GM12878 (cell line): ENCODE data around the gene PRKCE. TPM values are rescaled to one million over a fixed set of nuclear protein-coding genes. Genes with fewer than 3 reads are reported as not detected.

ENCODE experiments used
- ATAC-seq: fragments of 200-7000 bp; cut with Tn5 transposase; 3 replicates; pipeline ENCODE4 v1.9.1; 2020; ENCODE audit warnings: mild to moderate bottlenecking, moderate library complexity
- BruUV-seq: library from RNA; stranded (reverse); fragments of 400-500 nt; replicated peaks from 2 replicates; lab custom pipeline; 2021; lab: Mats Ljungman, UMichigan
- CTCF ChIA-PET: fragments of 300-600 bp; sonication (Branson Sonifier 250); formaldehyde crosslinking; extraction: SDS; loops from one replicate; lab custom pipeline; 2021; ENCODE audit warnings: inconsistent platforms; lab: Yijun Ruan, JAX
- POLR2A ChIA-PET: fragments of 350-600 bp; formaldehyde crosslinking; extraction: SDS; loops from one replicate; lab custom pipeline; 2021; ENCODE audit warnings: inconsistent platforms; lab: Charles Lee
- RAD21 ChIA-PET: fragments of 300-600 bp; sonication (Branson Sonifier 250); formaldehyde crosslinking; loops from one replicate; lab custom pipeline; 2023; ENCODE audit warnings: antibody characterized with exemption; ENCODE audit not compliant: unreplicated experiment; lab: Charles Lee
- SMC1A ChIA-PET: fragments of 300-600 bp; sonication (Branson Sonifier 250); formaldehyde crosslinking; loops from one replicate; lab custom pipeline; 2023; ENCODE audit not compliant: unreplicated experiment, uncharacterized antibody; lab: Charles Lee
- DNase-seq: peaks from one replicate; pipeline ENCODE4 v3.0.0-alpha.2; 2011; ENCODE audit warnings: low read depth, low spot score
- FAIRE-seq: peaks from 3 replicates; lab custom pipeline; 2011; peaks lifted over from hg19 to GRCh38; lab: Jason Lieb, UNC
- H2AFZ ChIP-seq: 2 replicates; pipeline ENCODE4 v1.6.0; 2011; ENCODE audit warnings: low read depth, low read length, control low read depth; ENCODE audit not compliant: control insufficient read depth
- H3K27ac ChIP-seq: 2 replicates; pipeline ENCODE4 v1.5.1; 2011; ENCODE audit warnings: control low read depth; ENCODE audit not compliant: control insufficient read depth, insufficient read depth
- H3K27me3 ChIP-seq, 2 experiments: replicated peaks in 1 of 2; 2 replicates each; pipeline versions ENCODE4 v1.6.0 to v1.6.1; 2011; ENCODE audit warnings: low read length in 1 of 2; ENCODE audit not compliant: control insufficient read depth in 2 of 2, insufficient read depth in 2 of 2
- H3K36me3 ChIP-seq, 2 experiments: 2 replicates each; pipeline ENCODE4 v1.5.1; 2011; ENCODE audit warnings: low read length in 1 of 2; ENCODE audit not compliant: control insufficient read depth in 2 of 2, insufficient read depth in 2 of 2
- H3K4me1 ChIP-seq: 2 replicates; pipeline ENCODE4 v1.6.1; 2011; ENCODE audit warnings: mild to moderate bottlenecking, low read length, moderate library complexity, mixed read lengths; ENCODE audit not compliant: control insufficient read depth, insufficient read depth
- H3K4me2 ChIP-seq: 2 replicates; pipeline ENCODE4 v1.6.0; 2011; ENCODE audit warnings: control low read depth; ENCODE audit not compliant: control insufficient read depth, insufficient read depth
- H3K4me3 ChIP-seq: fragments of 200-600 bp; sonication (generic); 2 replicates; pipeline ENCODE4 v1.5.1; 2016
- H3K79me2 ChIP-seq: 2 replicates; pipeline ENCODE4 v1.6.0; 2011; ENCODE audit warnings: low read length; ENCODE audit not compliant: control insufficient read depth, insufficient read depth
- H3K9ac ChIP-seq: 2 replicates; pipeline ENCODE4 v1.8.0; 2011; ENCODE audit warnings: low read length, control low read depth, mixed read lengths; ENCODE audit not compliant: control insufficient read depth, insufficient read depth
- H3K9me3 ChIP-seq: replicated peaks from 3 replicates; pipeline ENCODE4 v1.5.1; 2011; ENCODE audit warnings: mild to moderate bottlenecking, low read length; ENCODE audit not compliant: control insufficient read depth, insufficient read depth
- H4K20me1 ChIP-seq: 2 replicates; pipeline ENCODE4 v1.6.0; 2011; ENCODE audit not compliant: control insufficient read depth, insufficient read depth
- ASH2L ChIP-seq: fragments of 300-600, 200-600 bp; sonication (generic); IDR thresholded peaks from 2 replicates; pipeline ENCODE4 v1.6.1; 2017; ENCODE audit warnings: low read depth, mild to moderate bottlenecking, borderline replicate concordance
- CBFB ChIP-seq: IDR thresholded peaks from 2 replicates; pipeline ENCODE4 v1.6.1; 2016; ENCODE audit warnings: antibody characterized with exemption, low read depth
- FOXM1 ChIP-seq: IDR thresholded peaks from 2 replicates; pipeline ENCODE4 v1.6.1; 2012; ENCODE audit warnings: low read depth, mild to moderate bottlenecking, inconsistent platforms, low read length, moderate library complexity
- IKZF1 ChIP-seq: fragments of 450-650 bp; conservative IDR thresholded peaks from 2 replicates; pipeline ENCODE4 v1.6.1; 2017; ENCODE audit warnings: antibody characterized with exemption, mild to moderate bottlenecking
- MTA3 ChIP-seq: IDR thresholded peaks from 2 replicates; pipeline ENCODE4 v1.6.1; 2012; ENCODE audit warnings: low read length, inconsistent platforms, borderline replicate concordance
- POLR2AphosphoS5 ChIP-seq: IDR thresholded peaks from 2 replicates; pipeline ENCODE4 v1.6.1; 2011; ENCODE audit warnings: mild to moderate bottlenecking, low read length, inconsistent platforms
- RB1 ChIP-seq: fragments of 450-650 bp; formaldehyde crosslinking; IDR thresholded peaks from 2 replicates; pipeline ENCODE4 v1.6.1; 2017; ENCODE audit warnings: mild to moderate bottlenecking, borderline replicate concordance
- RCOR1 ChIP-seq: conservative IDR thresholded peaks from 2 replicates; pipeline ENCODE4 v1.6.1; 2012; ENCODE audit warnings: low read depth, low read length, improper control_type of control experiment
- TCF12 ChIP-seq: IDR thresholded peaks from 2 replicates; pipeline ENCODE4 v1.6.1; 2011; ENCODE audit warnings: low read depth, mild to moderate bottlenecking, low read length
- TCF3 ChIP-seq: IDR thresholded peaks from 2 replicates; pipeline ENCODE4 v1.6.1; 2012; ENCODE audit warnings: low read depth, mild to moderate bottlenecking, low read length, borderline replicate concordance; ENCODE audit not compliant: insufficient read depth
- ZSCAN29 ChIP-seq: fragments of 450-650 bp; IDR thresholded peaks from 2 replicates; pipeline ENCODE4 v1.6.1; 2017; ENCODE audit warnings: mild to moderate bottlenecking, moderate library complexity
- WGBS: methylation state at CpG from one replicate; pipeline ENCODE4 v1.1.6; 2016; ENCODE audit warnings: low lambda C conversion rate; ENCODE audit not compliant: insufficient replicate concordance, insufficient coverage; ENCODE audit errors: missing lambda C conversion rate; 5-methylcytosine and 5-hydroxymethylcytosine counted together
- in situ Hi-C: fragments of 300-500 bp; cut with MboI; formaldehyde crosslinking; loops from 9 replicates; pipeline ENCODE4 v1.14.3; 2018; ENCODE audit warnings: mixed read lengths
- intact Hi-C: fragments of 100-400 bp; cut with micrococcal nuclease; formaldehyde crosslinking; loops from one replicate; pipeline ENCODE4 v1.14.2; 2022; ENCODE audit not compliant: unreplicated experiment
- polyA plus RNA-seq, 11 experiments: library from polyadenylated mRNA; depleted of rRNA in 4 of 11; unstranded in 6 of 11; stranded (reverse) in 5 of 11; fragments of >200 nt; fragmentation: Nextera tagmentation in 4 of 11; fragmentation: Illumina TruSeq in 1 of 11; extraction: Ambion mirVana in 4 of 11; extraction: Trizol in 1 of 11; gene quantifications; 1 replicate in 1 of 11; 2 replicates in 10 of 11; pipeline versions ENCODE4 v1.2.1 to v1.2.3, GENCODE V29; 2011 to 2016; ENCODE audit warnings: inconsistent platforms in 2 of 11, missing spikeins in 2 of 11, low read depth in 1 of 11
- total RNA-seq, 4 experiments: library from RNA; depleted of rRNA in 3 of 4; stranded (reverse); fragments of >200 nt in 3 of 4; fragmentation: Illumina TruSeq in 1 of 4; extraction: Trizol in 1 of 4; gene quantifications; 2 replicates each; pipeline versions ENCODE4 v1.2.1 to v1.2.3, GENCODE V29; 2013 to 2021
- TF ChIP-seq, protein P1 (sequence below): IDR thresholded peaks from 2 replicates; pipeline ENCODE4 v1.6.1; 2011; ENCODE audit warnings: borderline replicate concordance, low read depth, mild to moderate bottlenecking, moderate library complexity, mixed read lengths, low read length; ENCODE audit not compliant: insufficient read depth; ENCODE audit errors: extremely low read length
- TF ChIP-seq, protein P2 (sequence below): IDR thresholded peaks from 2 replicates; pipeline ENCODE4 v1.6.1; 2011; ENCODE audit warnings: low read depth, mild to moderate bottlenecking, low read length, moderate library complexity, borderline replicate concordance; ENCODE audit errors: extremely low read depth
- TF ChIP-seq, protein P3 (sequence below): IDR thresholded peaks from 2 replicates; pipeline ENCODE4 v1.6.1; 2012; ENCODE audit warnings: mild to moderate bottlenecking, low read depth, low read length
- TF ChIP-seq, protein P4 (sequence below): fragments of 450-650 bp; IDR thresholded peaks from 2 replicates; pipeline ENCODE4 v1.6.1; 2014; ENCODE audit warnings: mild to moderate bottlenecking
- TF ChIP-seq, protein P5 (sequence below): fragments of 450-650 bp; IDR thresholded peaks from 2 replicates; pipeline ENCODE4 v1.6.1; 2017; ENCODE audit warnings: mild to moderate bottlenecking

Gene PRKCE
- total and polyA plus RNA-seq, 10 of the 15 experiments (the other 5 are each of a cell fraction or from before 2014, with no cell fraction given): 2.6 to 28.2 (median 11.3) TPM

DNA sequence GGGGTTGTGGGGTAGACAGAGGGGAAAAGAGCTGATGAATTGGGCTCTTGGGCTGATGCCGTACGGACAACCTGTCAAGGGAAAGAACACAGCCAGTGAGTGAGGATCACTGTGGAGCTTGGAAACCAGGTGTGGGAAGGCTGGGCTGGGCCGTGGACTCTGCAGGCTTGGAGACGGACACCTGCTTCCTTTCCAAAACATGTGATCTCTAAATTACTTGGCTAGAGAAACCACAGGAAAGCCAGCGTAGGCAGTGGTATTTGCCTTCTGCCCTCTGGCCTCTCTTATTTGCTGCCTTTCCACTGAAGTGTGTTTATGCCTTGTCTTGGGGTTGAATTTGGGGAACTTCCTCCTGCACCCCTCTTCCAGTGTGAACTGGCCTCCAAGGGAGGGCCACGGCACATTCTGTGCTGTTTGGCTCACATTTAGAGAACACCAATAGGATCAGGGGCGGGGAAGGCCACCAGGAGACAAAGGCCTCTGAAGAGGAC is 267.7 kb downstream of the PRKCE start:
- Histone ChIP-seq H3K4me2 (peak overlapping the region; percentile 51), H3K4me1 (peaks cover 22% of the 10 kb centered on the region), H3K9me3 (no peaks in the 10 kb centered on the region), H3K36me3 (no peaks in the 10 kb centered on the region), H3K4me3 (no peak overlapping the region), H3K27me3 (no peaks in the 10 kb centered on the region), H3K27ac (peak overlapping the region; percentile 69), H4K20me1 (no peaks in the 10 kb centered on the region), H3K79me2 (no peaks in the 10 kb centered on the region; the same call in none of the 2 replicates), H2AFZ (peak overlapping the region; percentile 47), H3K9ac (peak overlapping the region; percentile 5; the same call in 1 of the 2 replicates)
- FAIRE-seq (no peak), ATAC-seq (peak; percentile 46), DNase-seq (no peak)
- ChIA-PET RAD21 (interaction anchor here (0.8 to 1.9 kb wide), 12 partner anchors 15 to 176 kb away, joined by 3 to 12 read pairs (median 4); no protein-coding TSS in a partner anchor), CTCF (interaction anchor here (0.8 to 1.2 kb wide), 4 partner anchors 8 to 311 kb away, joined by 3 to 5 read pairs (median 3); no protein-coding TSS in a partner anchor), POLR2A (interaction anchor here (0.6 to 2.2 kb wide), 10 partner anchors 8 to 618 kb away, joined by 3 to 8 read pairs (median 4); no protein-coding TSS in a partner anchor), SMC1A (interaction anchor here (0.9 to 1.9 kb wide), 11 partner anchors 10 to 85 kb away, joined by 3 to 11 read pairs (median 7); no protein-coding TSS in a partner anchor)
- intact Hi-C loops: no loop called here
- no TSS peak for BruUV-seq
- WGBS: 42% methylated on average over 7 of the region's 7 CpGs
- in situ Hi-C loops: no loop called here
- TF ChIP-seq, protein P1, sequence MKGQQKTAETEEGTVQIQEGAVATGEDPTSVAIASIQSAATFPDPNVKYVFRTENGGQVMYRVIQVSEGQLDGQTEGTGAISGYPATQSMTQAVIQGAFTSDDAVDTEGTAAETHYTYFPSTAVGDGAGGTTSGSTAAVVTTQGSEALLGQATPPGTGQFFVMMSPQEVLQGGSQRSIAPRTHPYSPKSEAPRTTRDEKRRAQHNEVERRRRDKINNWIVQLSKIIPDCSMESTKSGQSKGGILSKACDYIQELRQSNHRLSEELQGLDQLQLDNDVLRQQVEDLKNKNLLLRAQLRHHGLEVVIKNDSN: no peak
- TF ChIP-seq RB1: no peak
- no peak for TF ChIP-seq TCF3
- TF ChIP-seq RCOR1: no peak
- TF ChIP-seq, protein P2, sequence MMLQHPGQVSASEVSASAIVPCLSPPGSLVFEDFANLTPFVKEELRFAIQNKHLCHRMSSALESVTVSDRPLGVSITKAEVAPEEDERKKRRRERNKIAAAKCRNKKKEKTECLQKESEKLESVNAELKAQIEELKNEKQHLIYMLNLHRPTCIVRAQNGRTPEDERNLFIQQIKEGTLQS: no peak
- TF ChIP-seq, protein P3, sequence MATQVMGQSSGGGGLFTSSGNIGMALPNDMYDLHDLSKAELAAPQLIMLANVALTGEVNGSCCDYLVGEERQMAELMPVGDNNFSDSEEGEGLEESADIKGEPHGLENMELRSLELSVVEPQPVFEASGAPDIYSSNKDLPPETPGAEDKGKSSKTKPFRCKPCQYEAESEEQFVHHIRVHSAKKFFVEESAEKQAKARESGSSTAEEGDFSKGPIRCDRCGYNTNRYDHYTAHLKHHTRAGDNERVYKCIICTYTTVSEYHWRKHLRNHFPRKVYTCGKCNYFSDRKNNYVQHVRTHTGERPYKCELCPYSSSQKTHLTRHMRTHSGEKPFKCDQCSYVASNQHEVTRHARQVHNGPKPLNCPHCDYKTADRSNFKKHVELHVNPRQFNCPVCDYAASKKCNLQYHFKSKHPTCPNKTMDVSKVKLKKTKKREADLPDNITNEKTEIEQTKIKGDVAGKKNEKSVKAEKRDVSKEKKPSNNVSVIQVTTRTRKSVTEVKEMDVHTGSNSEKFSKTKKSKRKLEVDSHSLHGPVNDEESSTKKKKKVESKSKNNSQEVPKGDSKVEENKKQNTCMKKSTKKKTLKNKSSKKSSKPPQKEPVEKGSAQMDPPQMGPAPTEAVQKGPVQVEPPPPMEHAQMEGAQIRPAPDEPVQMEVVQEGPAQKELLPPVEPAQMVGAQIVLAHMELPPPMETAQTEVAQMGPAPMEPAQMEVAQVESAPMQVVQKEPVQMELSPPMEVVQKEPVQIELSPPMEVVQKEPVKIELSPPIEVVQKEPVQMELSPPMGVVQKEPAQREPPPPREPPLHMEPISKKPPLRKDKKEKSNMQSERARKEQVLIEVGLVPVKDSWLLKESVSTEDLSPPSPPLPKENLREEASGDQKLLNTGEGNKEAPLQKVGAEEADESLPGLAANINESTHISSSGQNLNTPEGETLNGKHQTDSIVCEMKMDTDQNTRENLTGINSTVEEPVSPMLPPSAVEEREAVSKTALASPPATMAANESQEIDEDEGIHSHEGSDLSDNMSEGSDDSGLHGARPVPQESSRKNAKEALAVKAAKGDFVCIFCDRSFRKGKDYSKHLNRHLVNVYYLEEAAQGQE: no peak
- no peak for TF ChIP-seq CBFB
- TF ChIP-seq, protein P4, sequence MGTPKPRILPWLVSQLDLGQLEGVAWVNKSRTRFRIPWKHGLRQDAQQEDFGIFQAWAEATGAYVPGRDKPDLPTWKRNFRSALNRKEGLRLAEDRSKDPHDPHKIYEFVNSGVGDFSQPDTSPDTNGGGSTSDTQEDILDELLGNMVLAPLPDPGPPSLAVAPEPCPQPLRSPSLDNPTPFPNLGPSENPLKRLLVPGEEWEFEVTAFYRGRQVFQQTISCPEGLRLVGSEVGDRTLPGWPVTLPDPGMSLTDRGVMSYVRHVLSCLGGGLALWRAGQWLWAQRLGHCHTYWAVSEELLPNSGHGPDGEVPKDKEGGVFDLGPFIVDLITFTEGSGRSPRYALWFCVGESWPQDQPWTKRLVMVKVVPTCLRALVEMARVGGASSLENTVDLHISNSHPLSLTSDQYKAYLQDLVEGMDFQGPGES: no peak
- no peak for TF ChIP-seq ZSCAN29
- 0 out of 2 replicates have a peak, but pooled peaks have one; percentile 11 for TF ChIP-seq POLR2AphosphoS5
- TF ChIP-seq FOXM1: no peak
- TF ChIP-seq, protein P5, sequence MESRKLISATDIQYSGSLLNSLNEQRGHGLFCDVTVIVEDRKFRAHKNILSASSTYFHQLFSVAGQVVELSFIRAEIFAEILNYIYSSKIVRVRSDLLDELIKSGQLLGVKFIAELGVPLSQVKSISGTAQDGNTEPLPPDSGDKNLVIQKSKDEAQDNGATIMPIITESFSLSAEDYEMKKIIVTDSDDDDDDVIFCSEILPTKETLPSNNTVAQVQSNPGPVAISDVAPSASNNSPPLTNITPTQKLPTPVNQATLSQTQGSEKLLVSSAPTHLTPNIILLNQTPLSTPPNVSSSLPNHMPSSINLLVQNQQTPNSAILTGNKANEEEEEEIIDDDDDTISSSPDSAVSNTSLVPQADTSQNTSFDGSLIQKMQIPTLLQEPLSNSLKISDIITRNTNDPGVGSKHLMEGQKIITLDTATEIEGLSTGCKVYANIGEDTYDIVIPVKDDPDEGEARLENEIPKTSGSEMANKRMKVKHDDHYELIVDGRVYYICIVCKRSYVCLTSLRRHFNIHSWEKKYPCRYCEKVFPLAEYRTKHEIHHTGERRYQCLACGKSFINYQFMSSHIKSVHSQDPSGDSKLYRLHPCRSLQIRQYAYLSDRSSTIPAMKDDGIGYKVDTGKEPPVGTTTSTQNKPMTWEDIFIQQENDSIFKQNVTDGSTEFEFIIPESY: no peak
- TF ChIP-seq IKZF1: peak; percentile 63
- no peak for TF ChIP-seq MTA3
- no peak for TF ChIP-seq TCF12
- no peak for TF ChIP-seq ASH2L
